Testis (tissue), 3 donors: ENCODE results near the gene SMIM13. TPM values are rescaled to one million over a fixed set of nuclear protein-coding genes. Genes with fewer than 3 reads are reported as not detected.

Source experiments
- DNase-seq: peaks from one replicate; pipeline ENCODE4 v3.0.0-alpha.2; 2019
- H3K27ac ChIP-seq, 2 donors: fragments of 200-600 bp; sonication (generic); one replicate each; pipeline ENCODE4 v1.5.1; 2019
- H3K27me3 ChIP-seq: fragments of 200-600 bp; sonication (generic); one replicate; pipeline ENCODE4 v1.5.1; 2019
- H3K36me3 ChIP-seq: fragments of 200-600 bp; sonication (generic); one replicate; pipeline ENCODE4 v1.5.1; 2017; ENCODE audit warnings: low read depth; ENCODE audit errors: missing control alignments
- H3K4me1 ChIP-seq: fragments of 200-600 bp; sonication (generic); one replicate; pipeline ENCODE4 v1.5.1; 2019
- H3K4me3 ChIP-seq, 2 donors: fragments of 200-600 bp; sonication (generic); one replicate each; pipeline ENCODE4 v1.5.1; 2017 to 2019
- H3K9me3 ChIP-seq: fragments of 200-600 bp; sonication (generic); one replicate; pipeline ENCODE4 v1.5.1; 2017
- CTCF ChIP-seq, 3 experiments: fragments of 450-650 bp in 2 of 3; fragments of 200-600 bp in 1 of 3; sonication (generic) in 1 of 3; IDR thresholded peaks; one replicate each; pipeline ENCODE4 v1.5.1; 2016 to 2019; ENCODE audit warnings: antibody characterized with exemption in 3 of 3, mild to moderate bottlenecking in 2 of 3, moderate library complexity in 1 of 3
- POLR2A ChIP-seq: fragments of 450-650 bp; IDR thresholded peaks from one replicate; pipeline ENCODE4 v1.6.1; 2017; ENCODE audit warnings: antibody characterized with exemption, mild to moderate bottlenecking, moderate library complexity
- WGBS, 2 donors: methylation state at CpG; one replicate each; pipeline ENCODE4 v1.1.5; 2018; 5-methylcytosine and 5-hydroxymethylcytosine counted together
- intact Hi-C: fragments of 100-400 bp; cut with DNase I; formaldehyde crosslinking; loops from one replicate; pipeline ENCODE4 v1.15.1; 2023; ENCODE audit warnings: low total_unique reads
- polyA plus RNA-seq: library from polyadenylated mRNA; stranded (reverse); fragments of 350-450 nt; fragmentation: Illumina TruSeq; extraction: RNeasy Lipid Tissue Mini Kit (QIAGEN cat#74804); gene quantifications from one replicate; pipeline ENCODE4 v1.2.3, GENCODE V29; 2014; ENCODE audit warnings: low read depth, low replicate concordance; ENCODE audit not compliant: insufficient read depth
- total RNA-seq, 2 donors: library from RNA; depleted of rRNA; stranded (reverse); fragments of >200 nt; gene quantifications; one replicate each; pipeline ENCODE4 v1.2.3, GENCODE V29; 2016

SMIM13 gene
- total and polyA plus RNA-seq, 3 donors from 2014 or later = 7.2 to 13.2 (median 8.9) TPM

GRCh38 chr6:11139051-11139960, 45.7 kb downstream of the SMIM13 start:
- Histone ChIP-seq H3K4me3 (no peak overlapping the region), H3K4me1 (peaks cover under 1% of the 10 kb centered on the region), H3K9me3 (no peaks in the 10 kb centered on the region), H3K27ac (no peak overlapping the region), H3K27me3 (no peaks in the 10 kb centered on the region), H3K36me3 (no peaks in the 10 kb centered on the region)
- intact Hi-C loops = no loop called here
- DNase-seq = no peak
- WGBS, 2 donors = 87 to 93% methylated on average over 3 of the region's 3 CpGs
- TF ChIP-seq POLR2A = no peak
- TF ChIP-seq CTCF (IDR thresholded peaks at IDR 0.05) = no peak

GRCh38 chr6:11140056-11140455, 46.4 kb downstream of the SMIM13 start:
- Histone ChIP-seq H3K4me1 (peaks cover 4% of the 10 kb centered on the region), H3K36me3 (no peaks in the 10 kb centered on the region), H3K4me3 (no peak overlapping the region), H3K27me3 (no peaks in the 10 kb centered on the region), H3K27ac (no peak overlapping the region), H3K9me3 (no peaks in the 10 kb centered on the region)
- intact Hi-C loops = no loop called here
- TF ChIP-seq CTCF (IDR thresholded peaks at IDR 0.05) = no peak
- TF ChIP-seq POLR2A = no peak
- no peak for DNase-seq
- WGBS, 2 donors = 79 to 87% methylated on average over 3 of the region's 3 CpGs

GRCh38 chr6:11141295-11141694, 47.7 kb downstream of the SMIM13 start:
- Histone ChIP-seq H3K4me1 (peaks cover 4% of the 10 kb centered on the region), H3K36me3 (no peaks in the 10 kb centered on the region), H3K27me3 (no peaks in the 10 kb centered on the region), H3K27ac (no peak overlapping the region), H3K9me3 (no peaks in the 10 kb centered on the region), H3K4me3 (no peak overlapping the region)
- intact Hi-C loops = no loop called here
- TF ChIP-seq CTCF (IDR thresholded peaks at IDR 0.05) (no peak), POLR2A (no peak)
- DNase-seq = no peak
- WGBS, 2 donors = 82 to 86% methylated on average over 3 of the region's 3 CpGs

- H3K4me3 ChIP-seq = no peak overlapping the region
- H3K9me3 ChIP-seq = no peaks in the 10 kb centered on the region
- peaks cover 4% of the 10 kb centered on the region for H3K4me1 ChIP-seq
- intact Hi-C loops = no loop called here
- TF ChIP-seq CTCF (IDR thresholded peaks at IDR 0.05) = no peak
- TF ChIP-seq POLR2A = no peak
- DNase-seq = no peak
- no peak overlapping the region for H3K27ac ChIP-seq
- no peaks in the 10 kb centered on the region for H3K27me3 ChIP-seq
- WGBS, 2 donors = 95 to 97% methylated on average over 8 of the region's 8 CpGs
- no peaks in the 10 kb centered on the region for H3K36me3 ChIP-seq
Measured at GRCh38 chr6:11142296-11143027, 48.8 kb downstream of the SMIM13 start.
